HepG2 (cell line): ENCODE results near the gene RHOBTB1. TPM values are rescaled to one million over a fixed set of nuclear protein-coding genes. Genes with fewer than 3 reads are reported as not detected.
A peak's percentile ranks its signal among the peaks of the same experiment; 100 is the strongest.

ENCODE experiments used
- ATAC-seq: fragments of 200-7000 bp; cut with Tn5 transposase; 3 replicates; pipeline ENCODE4 v1.9.1; 2020; ENCODE audit warnings: mild to moderate bottlenecking, moderate library complexity
- BruUV-seq: library from RNA; stranded (reverse); fragments of 400-500 nt; replicated peaks from 2 replicates; lab custom pipeline; 2021; lab: Mats Ljungman, UMichigan
- CTCF ChIA-PET: fragments of 300-600 bp; formaldehyde crosslinking; extraction: SDS; loops from one replicate; lab custom pipeline; 2021; ENCODE audit warnings: low total read pairs, inconsistent platforms, low intra/inter-chr PET ratio; lab: Yijun Ruan, JAX
- POLR2A ChIA-PET: fragments of 350-600 bp; sonication (Branson Sonifier 250); formaldehyde crosslinking; loops from one replicate; lab custom pipeline; 2020; ENCODE audit warnings: antibody characterized with exemption, inconsistent platforms; lab: Yijun Ruan, JAX
- DNase-seq: peaks from one replicate; pipeline ENCODE4 v3.0.0-alpha.2; 2015; ENCODE audit warnings: low spot score
- FAIRE-seq: peaks from 3 replicates; lab custom pipeline; 2011; peaks lifted over from hg19 to GRCh38; lab: Jason Lieb, UNC
- H2AFZ ChIP-seq: one replicate; pipeline ENCODE4 v1.6.1; 2011; ENCODE audit warnings: low read length, inconsistent platforms
- H3K27ac ChIP-seq: fragments of 300-600 bp; 3 replicates; pipeline ENCODE4 v1.8.0; 2011; ENCODE audit warnings: mixed run types, mild to moderate bottlenecking, mixed read lengths, low read length, inconsistent platforms; ENCODE audit not compliant: insufficient read depth; ENCODE audit errors: extremely low read length
- H3K27me3 ChIP-seq, 2 experiments: fragments of 200-600 bp in 1 of 2; 2 replicates in 1 of 2; 3 replicates in 1 of 2; pipeline versions ENCODE4 v1.6.0 to v1.8.0; 2011; ENCODE audit warnings: low read length in 2 of 2, mild to moderate bottlenecking in 2 of 2, moderate library complexity in 2 of 2, inconsistent platforms in 1 of 2; ENCODE audit not compliant: insufficient read depth in 2 of 2, control insufficient read depth in 1 of 2
- H3K36me3 ChIP-seq, 2 experiments: fragments of 200-600 bp in 1 of 2; replicated peaks in 1 of 2; 2 replicates in 1 of 2; 3 replicates in 1 of 2; pipeline versions ENCODE4 v1.5.1 to v1.8.0; 2011; ENCODE audit warnings: low read length in 2 of 2, inconsistent platforms in 1 of 2; ENCODE audit not compliant: insufficient read depth in 2 of 2, control insufficient read depth in 1 of 2
- H3K4me1 ChIP-seq: 2 replicates; pipeline ENCODE4 v1.5.1; 2012; ENCODE audit warnings: low read length, inconsistent platforms; ENCODE audit not compliant: insufficient read depth
- H3K4me2 ChIP-seq: 2 replicates; pipeline ENCODE4 v1.6.0; 2011; ENCODE audit warnings: low read depth, low read length, inconsistent platforms
- H3K4me3 ChIP-seq, 3 experiments: fragments of 200-600 bp in 1 of 3; sonication (generic), shearing (Covaris generic) in 1 of 3; replicated peaks in 1 of 3; 2 replicates each; pipeline ENCODE4 v1.5.1; 2011 to 2016; ENCODE audit warnings: low read length in 3 of 3, inconsistent platforms in 2 of 3, low read depth in 2 of 3, mild to moderate bottlenecking in 2 of 3, control low read depth in 1 of 3, mixed read lengths in 1 of 3; ENCODE audit not compliant: insufficient read depth in 1 of 3
- H3K79me2 ChIP-seq: one replicate; pipeline ENCODE4 v1.6.1; 2011; ENCODE audit warnings: low read length, inconsistent platforms; ENCODE audit not compliant: insufficient read depth
- H3K9ac ChIP-seq: 2 replicates; pipeline ENCODE4 v1.6.0; 2011; ENCODE audit warnings: mild to moderate bottlenecking, low read depth, low read length, inconsistent platforms; ENCODE audit not compliant: insufficient read depth
- H3K9me3 ChIP-seq: 2 replicates; pipeline ENCODE4 v1.5.1; 2012; ENCODE audit warnings: mild to moderate bottlenecking, low read length
- H4K20me1 ChIP-seq: 2 replicates; pipeline ENCODE4 v1.6.0; 2011; ENCODE audit warnings: inconsistent platforms, mild to moderate bottlenecking, low read length, moderate library complexity; ENCODE audit not compliant: insufficient read depth
- KDM2A ChIP-seq: sonication (generic); formaldehyde crosslinking; IDR thresholded peaks from 2 replicates; pipeline ENCODE4 v1.4.0; 2020; ENCODE audit warnings: low read depth, missing genetic modification reagents, borderline replicate concordance
- RBM39 ChIP-seq: fragments of 200-400 bp; formaldehyde crosslinking; IDR thresholded peaks from one replicate; pipeline ENCODE4 v1.6.1; 2018; ENCODE audit warnings: antibody characterized with exemption, mild to moderate bottlenecking, low read depth, low read length; ENCODE audit not compliant: poor library complexity, severe bottlenecking
- REPIN1 ChIP-seq: sonication (generic); formaldehyde crosslinking; IDR thresholded peaks from 2 replicates; pipeline ENCODE4 v1.8.0; 2022; ENCODE audit warnings: missing genetic modification reagents, low read depth, mild to moderate bottlenecking, borderline replicate concordance
- RFX3 ChIP-seq: IDR thresholded peaks from 2 replicates; pipeline ENCODE4 v1.6.1; 2016; ENCODE audit warnings: missing biosample characterization, missing genetic modification reagents
- SIN3A ChIP-seq: IDR thresholded peaks from 2 replicates; pipeline ENCODE4 v1.6.1; 2011; ENCODE audit warnings: low read depth, mild to moderate bottlenecking, control low read depth, low read length, borderline replicate concordance
- SRSF4 ChIP-seq: fragments of 200-400 bp; formaldehyde crosslinking; IDR thresholded peaks from one replicate; pipeline ENCODE4 v1.6.1; 2018; ENCODE audit warnings: mild to moderate bottlenecking, low read depth, low read length, moderate library complexity; ENCODE audit not compliant: poor library complexity, severe bottlenecking
- ZNF891 ChIP-seq: sonication (generic); formaldehyde crosslinking; IDR thresholded peaks from 2 replicates; pipeline ENCODE4 v1.5.0; 2020; ENCODE audit warnings: mild to moderate bottlenecking, missing genetic modification reagents
- ZSCAN29 ChIP-seq: sonication (generic); formaldehyde crosslinking; conservative IDR thresholded peaks from 2 replicates; pipeline ENCODE4 v1.4.0; 2020; ENCODE audit warnings: mild to moderate bottlenecking, missing genetic modification reagents
- WGBS: methylation state at CpG from one replicate; pipeline ENCODE4 v1.1.6; 2017; ENCODE audit warnings: low lambda C conversion rate; 5-methylcytosine and 5-hydroxymethylcytosine counted together
- in situ Hi-C: cut with HindIII; loops from 2 replicates; pipeline ENCODE4 v1.10.0; 2017; ENCODE audit warnings: low pct_unique_long_range_greater_than_20kb; ENCODE audit not compliant: extremely low pct_ligation_motif_present
- intact Hi-C: fragments of 100-400 bp; cut with micrococcal nuclease; formaldehyde crosslinking; loops from one replicate; pipeline ENCODE4 v1.10.0; 2022; ENCODE audit not compliant: unreplicated experiment
- polyA plus RNA-seq, 8 experiments: library from polyadenylated mRNA; depleted of rRNA in 3 of 8; stranded (reverse) in 7 of 8; unstranded in 1 of 8; fragments of >200 nt; fragmentation: Illumina TruSeq in 4 of 8; extraction: Trizol in 4 of 8; gene quantifications; 2 replicates each; pipeline versions ENCODE4 v1.2.1 to v1.2.3, GENCODE V29; 2011 to 2016; ENCODE audit warnings: low read depth in 4 of 8, missing spikeins in 1 of 8, mixed read lengths in 1 of 8; ENCODE audit not compliant: insufficient read depth in 1 of 8
- total RNA-seq, 5 experiments: library from RNA; depleted of rRNA; stranded (reverse); fragments of >200 nt; fragmentation: Illumina TruSeq; extraction: Trizol; gene quantifications; 2 replicates each; pipeline ENCODE4 v1.2.3, GENCODE V29; 2016; ENCODE audit warnings: low read depth in 1 of 5
- TF ChIP-seq, protein P1 (sequence below): sonication (generic); formaldehyde crosslinking; IDR thresholded peaks from 2 replicates; pipeline ENCODE4 v1.4.0; 2020; ENCODE audit warnings: missing genetic modification reagents, borderline replicate concordance
- TF ChIP-seq, protein P2 (sequence below): sonication (generic); formaldehyde crosslinking; IDR thresholded peaks from 2 replicates; pipeline ENCODE4 v1.4.0; 2020; ENCODE audit warnings: mild to moderate bottlenecking, missing genetic modification reagents

Gene RHOBTB1
- total and polyA plus RNA-seq, 2 of the 13 experiments (the other 11 are each of a cell fraction or from before 2014, with no cell fraction given): 18.8 to 59.5 TPM

DNA sequence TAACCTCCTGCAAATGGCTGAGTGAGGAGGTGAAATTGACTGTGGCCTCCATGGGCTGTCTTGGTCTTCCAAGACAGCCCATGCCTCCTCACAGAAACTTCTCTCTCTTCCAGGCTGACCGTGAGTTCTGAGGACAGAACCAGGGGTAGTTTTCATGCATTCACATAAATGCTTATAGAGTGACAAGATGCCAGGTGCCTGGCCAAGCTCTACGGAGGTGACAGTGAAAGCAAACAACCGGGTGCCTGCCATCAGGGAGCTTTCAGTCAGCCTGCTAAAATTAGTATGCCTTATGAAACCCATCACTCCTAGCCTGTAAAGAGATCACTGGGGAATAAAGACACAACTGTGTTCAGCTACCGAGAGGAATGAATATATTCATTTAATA lies 919 bp upstream of the RHOBTB1 start:
- Histone ChIP-seq H2AFZ (no peak overlapping the region), H4K20me1 (no peaks in the 10 kb centered on the region), H3K27me3 (no peaks in the 10 kb centered on the region; a peak in 1 of 5 replicates), H3K9ac (peak overlapping the region; percentile 82), H3K36me3 (no peaks in the 10 kb centered on the region; a peak in 2 of 5 replicates), H3K79me2 (no peaks in the 10 kb centered on the region), H3K9me3 (no peaks in the 10 kb centered on the region), H3K4me1 (peaks cover 26% of the 10 kb centered on the region), H3K4me2 (peak overlapping the region; percentile 73), H3K27ac (peak overlapping the region; percentile 78), H3K4me3 (peak overlapping the region; percentile 59 to 71 (median 69); a peak in 5 of 6 replicates)
- TF ChIP-seq SRSF4: no peak
- 0 out of 2 replicates have a peak, but pooled peaks have one; percentile 3 for TF ChIP-seq REPIN1 (CRISPR knock-in tag)
- no TSS peak for BruUV-seq
- WGBS: 59% methylated on average over 4 of the region's 4 CpGs
- DNase-seq (no peak), FAIRE-seq (no peak), ATAC-seq (no peak)
- intact Hi-C loops: loop anchor here (5.0 kb wide), 1 partner anchor 38 kb away; no protein-coding TSS in a partner anchor
- ChIA-PET POLR2A (interaction anchor here (1.0 kb wide), 1 partner anchor 10 kb away, joined by 3 read pairs; no protein-coding TSS in a partner anchor), CTCF (no interaction called here)
- in situ Hi-C loops: no loop called here

DNA sequence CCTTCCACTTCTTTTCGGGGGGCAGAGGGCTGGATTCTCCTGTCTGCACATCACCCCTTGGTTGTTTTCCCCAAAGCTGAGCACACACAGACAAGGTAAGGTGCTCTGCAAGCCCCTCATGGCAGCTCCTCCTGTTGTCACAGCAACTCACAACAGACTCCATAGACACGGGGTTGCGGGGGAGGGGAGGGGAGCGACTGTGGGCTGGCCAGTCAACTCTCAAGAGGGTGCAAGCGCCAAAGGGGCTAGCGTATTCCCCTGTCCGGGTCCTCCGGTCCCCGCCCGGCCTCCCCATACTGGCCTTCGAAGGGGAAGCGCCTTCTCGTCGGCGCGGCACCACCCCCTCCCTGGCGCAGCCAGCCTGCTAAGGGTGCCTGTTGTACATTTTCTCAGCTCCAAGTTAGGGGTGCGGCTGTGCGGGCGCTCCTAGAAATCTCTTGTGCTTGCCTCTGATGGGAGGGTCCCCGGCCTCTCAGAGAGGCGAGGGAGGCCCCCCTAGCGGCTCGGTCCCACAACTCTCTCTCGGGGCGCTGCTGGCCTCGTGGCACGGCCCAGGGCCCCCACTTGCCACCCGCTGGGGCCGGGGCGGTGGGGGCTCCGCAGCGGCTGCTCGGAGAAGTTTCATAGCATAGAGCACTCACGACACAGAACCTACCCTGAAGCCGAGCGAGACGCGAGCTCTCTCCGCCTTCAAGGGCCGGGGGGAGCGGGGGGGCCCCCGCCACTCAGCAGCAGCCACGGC lies 498 bp downstream of the RHOBTB1 start:
- no TSS peak for BruUV-seq
- 71% methylated on average over 11 of the region's 44 CpGs for WGBS
- in situ Hi-C loops: no loop called here
- peak; percentile 64 for ATAC-seq
- peak overlapping the region; percentile 78 for H3K27ac ChIP-seq
- DNase-seq: peak; percentile 36
- no peaks in the 10 kb centered on the region for H3K79me2 ChIP-seq
- H4K20me1 ChIP-seq: no peaks in the 10 kb centered on the region
- H3K9ac ChIP-seq: peak overlapping the region; percentile 82
- CTCF ChIA-PET: no interaction called here
- H3K4me1 ChIP-seq: peaks cover 26% of the 10 kb centered on the region
- H3K36me3 ChIP-seq: peaks cover 0 to 5% of the 10 kb centered on the region in 2 experiments; a peak in 2 of 5 replicates
- peak overlapping the region; percentile 73 for H3K4me2 ChIP-seq
- POLR2A ChIA-PET: interaction anchor here (0.7 to 1.6 kb wide), 4 partner anchors 12 to 121 kb away, joined by 3 to 11 read pairs (median 4); no protein-coding TSS in a partner anchor
- FAIRE-seq: no peak
- no peaks in the 10 kb centered on the region; a peak in 1 of 5 replicates for H3K27me3 ChIP-seq
- peak overlapping the region; percentile 59 to 71 (median 69); a peak in 5 of 6 replicates for H3K4me3 ChIP-seq
- intact Hi-C loops: loop anchor here (5.0 kb wide), 1 partner anchor 36 kb away; no protein-coding TSS in a partner anchor
- no peak overlapping the region for H2AFZ ChIP-seq
- no peaks in the 10 kb centered on the region for H3K9me3 ChIP-seq
- TF ChIP-seq ZNF891 (CRISPR knock-in tag) (no peak), RFX3 (CRISPR knock-in tag) (peak; percentile 43; the same call in 1 of the 2 replicates), SIN3A (0 out of 2 replicates have a peak, but pooled peaks have one; percentile 31), RBM39 (peak; percentile 33), KDM2A (CRISPR knock-in tag) (peak; percentile 8; the same call in 1 of the 2 replicates), ZSCAN29 (CRISPR knock-in tag) (0 out of 2 replicates have a peak, but pooled peaks have one; percentile 24)
- TF ChIP-seq, protein P1, sequence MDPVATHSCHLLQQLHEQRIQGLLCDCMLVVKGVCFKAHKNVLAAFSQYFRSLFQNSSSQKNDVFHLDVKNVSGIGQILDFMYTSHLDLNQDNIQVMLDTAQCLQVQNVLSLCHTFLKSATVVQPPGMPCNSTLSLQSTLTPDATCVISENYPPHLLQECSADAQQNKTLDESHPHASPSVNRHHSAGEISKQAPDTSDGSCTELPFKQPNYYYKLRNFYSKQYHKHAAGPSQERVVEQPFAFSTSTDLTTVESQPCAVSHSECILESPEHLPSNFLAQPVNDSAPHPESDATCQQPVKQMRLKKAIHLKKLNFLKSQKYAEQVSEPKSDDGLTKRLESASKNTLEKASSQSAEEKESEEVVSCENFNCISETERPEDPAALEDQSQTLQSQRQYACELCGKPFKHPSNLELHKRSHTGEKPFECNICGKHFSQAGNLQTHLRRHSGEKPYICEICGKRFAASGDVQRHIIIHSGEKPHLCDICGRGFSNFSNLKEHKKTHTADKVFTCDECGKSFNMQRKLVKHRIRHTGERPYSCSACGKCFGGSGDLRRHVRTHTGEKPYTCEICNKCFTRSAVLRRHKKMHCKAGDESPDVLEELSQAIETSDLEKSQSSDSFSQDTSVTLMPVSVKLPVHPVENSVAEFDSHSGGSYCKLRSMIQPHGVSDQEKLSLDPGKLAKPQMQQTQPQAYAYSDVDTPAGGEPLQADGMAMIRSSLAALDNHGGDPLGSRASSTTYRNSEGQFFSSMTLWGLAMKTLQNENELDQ (CRISPR knock-in tag): no peak
- TF ChIP-seq, protein P2, sequence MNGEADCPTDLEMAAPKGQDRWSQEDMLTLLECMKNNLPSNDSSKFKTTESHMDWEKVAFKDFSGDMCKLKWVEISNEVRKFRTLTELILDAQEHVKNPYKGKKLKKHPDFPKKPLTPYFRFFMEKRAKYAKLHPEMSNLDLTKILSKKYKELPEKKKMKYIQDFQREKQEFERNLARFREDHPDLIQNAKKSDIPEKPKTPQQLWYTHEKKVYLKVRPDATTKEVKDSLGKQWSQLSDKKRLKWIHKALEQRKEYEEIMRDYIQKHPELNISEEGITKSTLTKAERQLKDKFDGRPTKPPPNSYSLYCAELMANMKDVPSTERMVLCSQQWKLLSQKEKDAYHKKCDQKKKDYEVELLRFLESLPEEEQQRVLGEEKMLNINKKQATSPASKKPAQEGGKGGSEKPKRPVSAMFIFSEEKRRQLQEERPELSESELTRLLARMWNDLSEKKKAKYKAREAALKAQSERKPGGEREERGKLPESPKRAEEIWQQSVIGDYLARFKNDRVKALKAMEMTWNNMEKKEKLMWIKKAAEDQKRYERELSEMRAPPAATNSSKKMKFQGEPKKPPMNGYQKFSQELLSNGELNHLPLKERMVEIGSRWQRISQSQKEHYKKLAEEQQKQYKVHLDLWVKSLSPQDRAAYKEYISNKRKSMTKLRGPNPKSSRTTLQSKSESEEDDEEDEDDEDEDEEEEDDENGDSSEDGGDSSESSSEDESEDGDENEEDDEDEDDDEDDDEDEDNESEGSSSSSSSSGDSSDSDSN (CRISPR knock-in tag): 0 out of 2 replicates have a peak, but pooled peaks have one; percentile 21
